DOHH2 (cell line): ENCODE results near the gene ARRB1.

Experiments used
- H3F3A ChIP-seq: fragments of 200-600 bp; sonication (generic), shearing (Covaris generic); 2 replicates; pipeline ENCODE4 v1.6.0; 2016; ENCODE audit warnings: antibody characterized with exemption, mild to moderate bottlenecking; ENCODE audit not compliant: control insufficient read depth, insufficient read depth
- H3K27ac ChIP-seq: fragments of 200-600 bp; sonication (generic); 2 replicates; pipeline ENCODE4 v1.5.1; 2014; ENCODE audit warnings: low read depth, mild to moderate bottlenecking, low read length, moderate library complexity
- H3K27me3 ChIP-seq: fragments of 200-600 bp; sonication (generic); 2 replicates; pipeline ENCODE4 v1.6.1; 2014; ENCODE audit warnings: mild to moderate bottlenecking, low read length, mixed read lengths; ENCODE audit not compliant: control insufficient read depth
- H3K36me3 ChIP-seq: fragments of 200-600 bp; sonication (generic); 2 replicates; pipeline ENCODE4 v1.6.1; 2014; ENCODE audit warnings: mild to moderate bottlenecking, low read length, moderate library complexity, mixed read lengths; ENCODE audit not compliant: control insufficient read depth
- H3K4me1 ChIP-seq: fragments of 200-600 bp; sonication (generic); 2 replicates; pipeline ENCODE4 v1.6.1; 2014; ENCODE audit warnings: mild to moderate bottlenecking, low read length, mixed read lengths; ENCODE audit not compliant: control insufficient read depth
- H3K4me2 ChIP-seq: fragments of 200-600 bp; sonication (generic); 2 replicates; pipeline ENCODE4 v1.6.0; 2014; ENCODE audit warnings: mild to moderate bottlenecking, low read length, moderate library complexity
- H3K4me3 ChIP-seq: fragments of 200-600 bp; sonication (generic); 2 replicates; pipeline ENCODE4 v1.5.1; 2014; ENCODE audit warnings: mild to moderate bottlenecking, low read length, mixed read lengths
- H3K79me2 ChIP-seq: fragments of 200-600 bp; sonication (generic); 2 replicates; pipeline ENCODE4 v1.6.1; 2014; ENCODE audit warnings: mild to moderate bottlenecking, low read length, mixed read lengths; ENCODE audit not compliant: control insufficient read depth
- H3K9me2 ChIP-seq: fragments of 200-600 bp; sonication (generic); replicated peaks from 2 replicates; pipeline ENCODE4 v1.6.1; 2014; ENCODE audit warnings: mild to moderate bottlenecking, low read length, mixed read lengths; ENCODE audit not compliant: control insufficient read depth
- H3K9me3 ChIP-seq: fragments of 200-600 bp; sonication (generic); 2 replicates; pipeline ENCODE4 v1.6.1; 2014; ENCODE audit warnings: antibody characterized with exemption, low read length, mixed read lengths; ENCODE audit not compliant: control insufficient read depth, insufficient read depth
- H4K20me1 ChIP-seq: fragments of 200-600 bp; sonication (generic); 2 replicates; pipeline ENCODE4 v1.6.0; 2014; ENCODE audit warnings: low read depth, mild to moderate bottlenecking, antibody characterized with exemption, low read length, moderate library complexity; ENCODE audit not compliant: control insufficient read depth, insufficient read depth
- EZH2phosphoT487 ChIP-seq: fragments of 200-600 bp; sonication (generic); IDR thresholded peaks from 2 replicates; pipeline ENCODE4 v1.6.1; 2017; ENCODE audit warnings: borderline replicate concordance, mild to moderate bottlenecking, antibody characterized with exemption, low read length, moderate library complexity, mixed read lengths
- TF ChIP-seq, protein P1 (sequence below): fragments of 200-600 bp; sonication (generic); IDR thresholded peaks from one replicate; pipeline ENCODE4 v1.5.1; 2014; ENCODE audit warnings: antibody characterized with exemption, mild to moderate bottlenecking, low read depth, low read length; ENCODE audit not compliant: poor library complexity, severe bottlenecking

Gene ARRB1

DNA sequence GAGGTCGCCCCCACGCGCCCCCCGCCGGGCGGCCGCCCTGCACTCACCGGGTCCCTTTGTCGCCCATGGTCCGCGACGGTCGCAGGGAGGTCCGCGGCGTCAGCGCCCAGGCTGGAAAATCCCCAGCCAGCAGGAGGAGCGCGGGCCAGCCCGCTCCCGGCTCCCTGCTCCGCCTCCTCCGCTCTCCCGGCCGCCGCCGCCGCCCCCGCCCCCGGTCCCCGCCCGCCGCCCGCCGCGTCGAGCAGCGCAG lies at the start of gene ARRB1:
TSS of gene ARRB1 (minus strand) at position 121 of the 250 bp plus-strand sequence. CDS start at position 67, 54 bp downstream.
- Histone ChIP-seq H4K20me1 (no peaks in the 10 kb centered on the region), H3K27ac (no peak within 1 kb of the TSS), H3K36me3 (no peaks in the 10 kb centered on the region), H3K9me3 (no peaks in the 10 kb centered on the region), H3K4me2 (no peak within 1 kb of the TSS), H3K9me2 (no peaks in the 10 kb centered on the region), H3F3A (no peaks in the 10 kb centered on the region), H3K79me2 (no peaks in the 10 kb centered on the region), H3K4me1 (no peaks in the 10 kb centered on the region), H3K27me3 (peaks cover 32% of the 10 kb centered on the region), H3K4me3 (no peak within 1 kb of the TSS)
- TF ChIP-seq EZH2phosphoT487: no peak

DNA sequence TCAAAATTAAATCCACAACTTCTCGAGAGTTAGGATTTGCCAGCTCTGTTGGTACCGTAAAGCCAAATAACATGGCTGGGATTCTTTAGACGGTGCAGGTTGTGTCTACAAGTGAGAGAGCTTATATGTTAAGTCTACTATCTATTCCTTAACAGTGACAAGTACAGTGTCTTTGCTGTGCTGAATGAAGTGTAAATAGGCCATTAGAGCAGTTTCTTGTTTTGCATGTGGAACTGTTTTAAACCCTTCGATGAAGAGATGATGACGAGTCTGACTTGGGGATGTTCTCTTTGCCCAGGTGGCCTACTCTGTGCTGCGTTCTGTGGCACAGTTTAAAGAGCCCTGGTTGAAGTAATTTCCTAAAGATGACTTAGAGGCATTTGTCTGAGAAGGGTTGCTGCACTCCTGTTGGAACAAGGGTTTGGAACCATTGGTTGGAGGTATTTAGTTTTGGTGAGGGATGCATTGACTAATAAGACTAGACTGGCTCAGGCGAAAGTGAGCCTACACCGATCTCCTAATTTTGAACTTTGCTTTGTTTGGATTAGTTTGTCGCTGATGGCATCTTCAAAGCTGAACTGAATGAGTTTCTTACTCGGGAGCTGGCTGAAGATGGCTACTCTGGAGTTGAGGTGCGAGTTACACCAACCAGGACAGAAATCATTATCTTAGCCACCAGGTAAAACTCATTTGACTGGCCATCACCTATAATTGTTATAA lies 48.8 kb upstream of the ARRB1 start:
- Histone ChIP-seq H3K9me2 (no peaks in the 10 kb centered on the region), H3K27ac (peak overlapping the region; percentile 84), H3K9me3 (no peaks in the 10 kb centered on the region), H3K27me3 (peaks cover 6% of the 10 kb centered on the region), H3K4me3 (peak overlapping the region; percentile 81), H3K79me2 (peaks cover 58% of the 10 kb centered on the region), H3F3A (peaks cover 52% of the 10 kb centered on the region), H3K4me1 (peaks cover 34% of the 10 kb centered on the region), H3K4me2 (peak overlapping the region; percentile 61), H3K36me3 (peaks cover 60% of the 10 kb centered on the region), H4K20me1 (peaks cover 46% of the 10 kb centered on the region)
- no peak for TF ChIP-seq EZH2phosphoT487
- TF ChIP-seq, protein P1, sequence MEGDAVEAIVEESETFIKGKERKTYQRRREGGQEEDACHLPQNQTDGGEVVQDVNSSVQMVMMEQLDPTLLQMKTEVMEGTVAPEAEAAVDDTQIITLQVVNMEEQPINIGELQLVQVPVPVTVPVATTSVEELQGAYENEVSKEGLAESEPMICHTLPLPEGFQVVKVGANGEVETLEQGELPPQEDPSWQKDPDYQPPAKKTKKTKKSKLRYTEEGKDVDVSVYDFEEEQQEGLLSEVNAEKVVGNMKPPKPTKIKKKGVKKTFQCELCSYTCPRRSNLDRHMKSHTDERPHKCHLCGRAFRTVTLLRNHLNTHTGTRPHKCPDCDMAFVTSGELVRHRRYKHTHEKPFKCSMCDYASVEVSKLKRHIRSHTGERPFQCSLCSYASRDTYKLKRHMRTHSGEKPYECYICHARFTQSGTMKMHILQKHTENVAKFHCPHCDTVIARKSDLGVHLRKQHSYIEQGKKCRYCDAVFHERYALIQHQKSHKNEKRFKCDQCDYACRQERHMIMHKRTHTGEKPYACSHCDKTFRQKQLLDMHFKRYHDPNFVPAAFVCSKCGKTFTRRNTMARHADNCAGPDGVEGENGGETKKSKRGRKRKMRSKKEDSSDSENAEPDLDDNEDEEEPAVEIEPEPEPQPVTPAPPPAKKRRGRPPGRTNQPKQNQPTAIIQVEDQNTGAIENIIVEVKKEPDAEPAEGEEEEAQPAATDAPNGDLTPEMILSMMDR: no peak

DNA sequence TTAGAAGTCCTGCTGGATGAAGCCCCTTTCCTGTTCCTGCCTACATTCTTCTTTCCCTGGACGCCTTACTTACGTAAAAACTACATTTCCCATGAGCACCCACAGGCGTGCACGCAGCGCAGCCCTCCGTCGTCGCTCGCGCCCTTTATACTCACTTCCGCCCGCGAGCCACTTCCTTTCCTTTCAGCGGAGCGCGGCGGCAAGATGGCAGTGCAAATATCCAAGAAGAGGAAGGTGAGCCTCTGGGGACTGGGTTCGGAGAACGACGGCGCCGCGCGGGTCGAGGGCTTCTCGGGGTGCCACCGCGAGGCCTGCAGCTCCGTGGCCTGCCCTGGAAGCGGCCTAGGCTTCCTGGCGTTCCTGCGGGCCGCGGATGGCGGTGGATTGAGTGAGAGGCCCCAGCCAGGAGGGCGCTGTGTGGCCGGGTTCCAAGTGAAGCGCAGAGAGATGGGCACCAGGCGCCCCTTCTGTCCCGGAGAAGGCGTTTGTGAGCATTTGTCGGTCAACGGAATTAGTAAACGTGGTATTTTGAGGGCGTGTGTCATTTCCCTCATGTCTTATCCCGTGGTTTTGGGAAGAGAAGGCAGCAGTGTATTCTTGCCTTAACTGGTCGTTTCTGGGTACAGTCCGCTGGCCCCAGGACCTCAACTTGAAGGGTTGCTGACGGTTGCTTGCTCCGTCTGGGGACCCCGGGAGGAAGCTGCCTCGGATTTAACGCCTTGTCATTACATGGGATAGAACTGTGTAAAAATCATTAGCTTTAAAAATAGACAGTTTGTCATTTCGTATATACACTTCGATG lies 48.1 kb upstream of the ARRB1 start, which contains the start of gene RPS3:
TSS of gene RPS3 (plus strand) at position 175 of the 802 bp plus-strand sequence. CDS start at position 205, 30 bp downstream.
- H3K4me3 ChIP-seq: peak within 1 kb of the TSS; percentile 81
- peaks cover 56% of the 10 kb centered on the region for H3K79me2 ChIP-seq
- peak within 1 kb of the TSS; percentile 84 for H3K27ac ChIP-seq
- no peaks in the 10 kb centered on the region for H3K9me3 ChIP-seq
- peaks cover 46% of the 10 kb centered on the region for H4K20me1 ChIP-seq
- H3K36me3 ChIP-seq: peaks cover 52% of the 10 kb centered on the region
- H3F3A ChIP-seq: peaks cover 48% of the 10 kb centered on the region
- H3K9me2 ChIP-seq: no peaks in the 10 kb centered on the region
- TF ChIP-seq, protein P1: peak; percentile 41
- no peak for TF ChIP-seq EZH2phosphoT487
- peaks cover 12% of the 10 kb centered on the region for H3K27me3 ChIP-seq
- peak within 1 kb of the TSS; percentile 61 for H3K4me2 ChIP-seq
- H3K4me1 ChIP-seq: peaks cover 34% of the 10 kb centered on the region

DNA sequence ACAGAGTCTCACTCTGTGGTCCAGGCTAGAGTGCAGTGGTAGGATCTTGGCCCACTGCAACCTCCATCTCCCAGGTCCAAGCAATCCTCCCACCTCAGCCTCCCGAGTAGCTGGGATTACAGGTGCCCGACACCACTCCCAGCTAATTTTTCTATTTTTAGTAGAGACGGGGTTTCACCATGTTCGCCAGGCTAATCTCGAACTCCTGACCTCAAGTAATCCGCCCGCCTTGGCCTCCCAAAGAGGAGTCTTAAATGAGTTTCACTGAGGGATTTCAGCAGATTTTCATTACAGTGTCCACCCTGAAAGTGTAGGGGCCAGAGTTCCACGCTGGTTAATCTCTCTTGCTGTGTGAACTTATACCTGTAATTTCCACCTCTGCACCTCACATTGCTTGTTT lies 47.4 kb upstream of the ARRB1 start:
- Histone ChIP-seq H3K4me3 (peak overlapping the region; percentile 81), H3K27me3 (peaks cover 15% of the 10 kb centered on the region), H4K20me1 (peaks cover 40% of the 10 kb centered on the region), H3K9me2 (no peaks in the 10 kb centered on the region), H3K9me3 (no peaks in the 10 kb centered on the region), H3K79me2 (peaks cover 50% of the 10 kb centered on the region), H3K27ac (no peak overlapping the region), H3F3A (peaks cover 42% of the 10 kb centered on the region), H3K4me2 (peak overlapping the region; percentile 61), H3K4me1 (peaks cover 34% of the 10 kb centered on the region), H3K36me3 (peaks cover 46% of the 10 kb centered on the region)
- TF ChIP-seq, protein P1: no peak
- TF ChIP-seq EZH2phosphoT487: no peak
